HL-60 (cell line): ENCODE data around the gene TMEM156.

Experiments used
- DNase-seq, 2 experiments: peaks; one replicate each; pipeline ENCODE4 v3.0.0-alpha.2; 2010 to 2020; ENCODE audit warnings: low read depth in 1 of 2, low spot score in 1 of 2
- H3K27ac ChIP-seq: fragments of 250-450 bp; sonication (Bioruptor Pico); replicated peaks from 2 replicates; pipeline ENCODE4 v1.5.1; 2020; ENCODE audit warnings: mild to moderate bottlenecking, moderate library complexity
- H3K27me3 ChIP-seq: fragments of 250-450 bp; sonication (Bioruptor Pico); 2 replicates; pipeline ENCODE4 v1.5.1; 2021; ENCODE audit warnings: mild to moderate bottlenecking, moderate library complexity; ENCODE audit not compliant: insufficient read depth, poor library complexity, severe bottlenecking
- H3K4me3 ChIP-seq: replicated peaks from 2 replicates; pipeline ENCODE4 v1.5.1; 2011; ENCODE audit warnings: mild to moderate bottlenecking, control low read depth, low read length; ENCODE audit not compliant: insufficient read depth
- GABPA ChIP-seq: IDR thresholded peaks from 2 replicates; pipeline ENCODE4 v1.6.1; 2012; ENCODE audit warnings: low read depth
- POLR2AphosphoS5 ChIP-seq: IDR thresholded peaks from 2 replicates; pipeline ENCODE4 v1.6.1; 2012; ENCODE audit warnings: low read depth
- SPI1 ChIP-seq: IDR thresholded peaks from 2 replicates; pipeline ENCODE4 v1.6.1; 2012; ENCODE audit warnings: low read depth, mild to moderate bottlenecking, borderline replicate concordance
- TF ChIP-seq, protein P1 (sequence below): IDR thresholded peaks from 2 replicates; pipeline ENCODE4 v1.6.1; 2012; ENCODE audit warnings: low read depth; ENCODE audit not compliant: insufficient replicate concordance
- TF ChIP-seq, protein P2 (sequence below): IDR thresholded peaks from one replicate; pipeline ENCODE4 v1.5.1; 2011; ENCODE audit warnings: low read length, control low read depth, inconsistent platforms; ENCODE audit not compliant: insufficient read depth

The TMEM156 gene

DNA sequence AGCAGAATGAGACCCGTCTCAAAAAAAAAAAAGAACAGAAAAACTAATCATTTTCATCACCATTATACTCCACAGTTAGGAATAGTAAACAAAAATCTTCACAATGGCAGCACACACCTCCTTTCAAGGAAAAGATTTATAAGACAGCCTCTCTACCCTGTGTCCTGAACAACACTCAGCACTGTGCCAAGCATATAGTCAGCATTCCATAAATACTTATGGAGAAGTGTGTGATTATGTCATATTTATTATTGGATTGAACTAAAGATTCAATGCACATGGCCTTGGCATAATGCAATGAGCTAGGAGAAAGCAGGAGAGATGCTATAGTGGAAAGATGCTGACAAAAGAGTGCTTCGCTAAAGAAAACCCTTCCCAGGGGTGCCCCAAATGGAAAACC, 112.0 kb downstream of the TMEM156 start:
- DNase-seq, result no peak
- TF ChIP-seq, protein P1, sequence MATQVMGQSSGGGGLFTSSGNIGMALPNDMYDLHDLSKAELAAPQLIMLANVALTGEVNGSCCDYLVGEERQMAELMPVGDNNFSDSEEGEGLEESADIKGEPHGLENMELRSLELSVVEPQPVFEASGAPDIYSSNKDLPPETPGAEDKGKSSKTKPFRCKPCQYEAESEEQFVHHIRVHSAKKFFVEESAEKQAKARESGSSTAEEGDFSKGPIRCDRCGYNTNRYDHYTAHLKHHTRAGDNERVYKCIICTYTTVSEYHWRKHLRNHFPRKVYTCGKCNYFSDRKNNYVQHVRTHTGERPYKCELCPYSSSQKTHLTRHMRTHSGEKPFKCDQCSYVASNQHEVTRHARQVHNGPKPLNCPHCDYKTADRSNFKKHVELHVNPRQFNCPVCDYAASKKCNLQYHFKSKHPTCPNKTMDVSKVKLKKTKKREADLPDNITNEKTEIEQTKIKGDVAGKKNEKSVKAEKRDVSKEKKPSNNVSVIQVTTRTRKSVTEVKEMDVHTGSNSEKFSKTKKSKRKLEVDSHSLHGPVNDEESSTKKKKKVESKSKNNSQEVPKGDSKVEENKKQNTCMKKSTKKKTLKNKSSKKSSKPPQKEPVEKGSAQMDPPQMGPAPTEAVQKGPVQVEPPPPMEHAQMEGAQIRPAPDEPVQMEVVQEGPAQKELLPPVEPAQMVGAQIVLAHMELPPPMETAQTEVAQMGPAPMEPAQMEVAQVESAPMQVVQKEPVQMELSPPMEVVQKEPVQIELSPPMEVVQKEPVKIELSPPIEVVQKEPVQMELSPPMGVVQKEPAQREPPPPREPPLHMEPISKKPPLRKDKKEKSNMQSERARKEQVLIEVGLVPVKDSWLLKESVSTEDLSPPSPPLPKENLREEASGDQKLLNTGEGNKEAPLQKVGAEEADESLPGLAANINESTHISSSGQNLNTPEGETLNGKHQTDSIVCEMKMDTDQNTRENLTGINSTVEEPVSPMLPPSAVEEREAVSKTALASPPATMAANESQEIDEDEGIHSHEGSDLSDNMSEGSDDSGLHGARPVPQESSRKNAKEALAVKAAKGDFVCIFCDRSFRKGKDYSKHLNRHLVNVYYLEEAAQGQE, result no peak
- TF ChIP-seq POLR2AphosphoS5 (no peak), SPI1 (no peak), GABPA (no peak)
- TF ChIP-seq, protein P2, sequence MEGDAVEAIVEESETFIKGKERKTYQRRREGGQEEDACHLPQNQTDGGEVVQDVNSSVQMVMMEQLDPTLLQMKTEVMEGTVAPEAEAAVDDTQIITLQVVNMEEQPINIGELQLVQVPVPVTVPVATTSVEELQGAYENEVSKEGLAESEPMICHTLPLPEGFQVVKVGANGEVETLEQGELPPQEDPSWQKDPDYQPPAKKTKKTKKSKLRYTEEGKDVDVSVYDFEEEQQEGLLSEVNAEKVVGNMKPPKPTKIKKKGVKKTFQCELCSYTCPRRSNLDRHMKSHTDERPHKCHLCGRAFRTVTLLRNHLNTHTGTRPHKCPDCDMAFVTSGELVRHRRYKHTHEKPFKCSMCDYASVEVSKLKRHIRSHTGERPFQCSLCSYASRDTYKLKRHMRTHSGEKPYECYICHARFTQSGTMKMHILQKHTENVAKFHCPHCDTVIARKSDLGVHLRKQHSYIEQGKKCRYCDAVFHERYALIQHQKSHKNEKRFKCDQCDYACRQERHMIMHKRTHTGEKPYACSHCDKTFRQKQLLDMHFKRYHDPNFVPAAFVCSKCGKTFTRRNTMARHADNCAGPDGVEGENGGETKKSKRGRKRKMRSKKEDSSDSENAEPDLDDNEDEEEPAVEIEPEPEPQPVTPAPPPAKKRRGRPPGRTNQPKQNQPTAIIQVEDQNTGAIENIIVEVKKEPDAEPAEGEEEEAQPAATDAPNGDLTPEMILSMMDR, result no peak
- Histone ChIP-seq H3K27ac (no peak overlapping the region; the same call in 1 of the 2 replicates), H3K27me3 (no peaks in the 10 kb centered on the region), H3K4me3 (no peak overlapping the region)

DNA sequence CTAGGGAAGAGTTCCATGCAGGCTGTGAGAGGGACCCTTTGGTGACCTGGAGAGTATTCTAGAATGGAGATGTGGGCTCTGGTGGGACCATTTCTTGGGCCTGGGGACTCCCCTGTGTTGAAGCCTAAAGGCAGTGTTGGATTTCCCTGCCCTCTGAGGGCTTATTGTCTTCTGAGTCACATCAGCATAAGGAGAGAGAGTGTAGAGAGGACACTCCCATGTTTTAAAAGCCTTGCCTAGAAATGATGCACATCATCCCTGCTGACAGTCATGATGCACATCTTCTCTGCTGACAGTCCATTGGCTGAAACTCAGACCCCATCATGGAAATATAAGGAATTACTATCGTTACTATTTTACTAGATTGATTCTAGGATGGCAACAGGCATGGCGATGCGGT, 112.7 kb downstream of the TMEM156 start:
- TF ChIP-seq, protein P2, result no peak
- TF ChIP-seq POLR2AphosphoS5, result no peak
- TF ChIP-seq SPI1, result no peak
- DNase-seq, result no peak
- H3K27me3 ChIP-seq, result no peaks in the 10 kb centered on the region
- no peak overlapping the region for H3K27ac ChIP-seq
- H3K4me3 ChIP-seq, result no peak overlapping the region

DNA sequence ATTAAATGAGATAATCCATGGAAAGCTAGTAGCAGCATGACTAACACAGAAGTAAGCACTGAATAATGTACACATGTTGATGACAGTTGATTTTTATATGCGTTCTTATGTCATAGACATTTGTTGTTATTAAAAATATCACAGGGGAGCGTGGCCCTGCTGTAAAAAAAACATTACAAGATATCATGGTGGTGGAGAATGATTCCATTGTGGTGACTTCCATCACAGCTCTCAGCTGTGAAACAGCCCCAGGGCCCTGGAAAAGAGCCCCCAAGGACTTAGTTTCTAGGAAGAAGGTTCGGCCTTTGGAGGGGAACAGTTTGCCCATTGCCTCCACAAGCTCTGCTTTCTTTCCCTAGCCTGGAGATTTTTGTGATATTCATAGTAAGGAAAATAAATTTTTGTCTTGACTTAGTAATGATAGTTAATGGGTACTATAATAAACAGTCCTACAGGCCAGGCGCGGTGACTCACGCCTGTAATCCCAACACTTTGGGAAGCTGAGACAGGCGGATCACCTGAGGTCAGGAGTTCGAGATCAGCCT, 114.7 kb downstream of the TMEM156 start:
- no peaks in the 10 kb centered on the region for H3K27me3 ChIP-seq
- no peak for DNase-seq
- no peak overlapping the region for H3K27ac ChIP-seq
- TF ChIP-seq, protein P2, result no peak
- TF ChIP-seq GABPA (no peak), SPI1 (no peak), POLR2AphosphoS5 (no peak)
- TF ChIP-seq, protein P1, result no peak
- H3K4me3 ChIP-seq, result no peak overlapping the region
